DOHH2 (cell line): ENCODE data around the gene PCDH9.

ENCODE experiments used
- EZH2phosphoT487 ChIP-seq: fragments of 200-600 bp; sonication (generic); IDR thresholded peaks from 2 replicates; pipeline ENCODE4 v1.6.1; 2017; ENCODE audit warnings: borderline replicate concordance, mild to moderate bottlenecking, antibody characterized with exemption, low read length, moderate library complexity, mixed read lengths
- TF ChIP-seq, protein P1 (sequence below): fragments of 200-600 bp; sonication (generic); IDR thresholded peaks from one replicate; pipeline ENCODE4 v1.5.1; 2014; ENCODE audit warnings: antibody characterized with exemption, mild to moderate bottlenecking, low read depth, low read length; ENCODE audit not compliant: poor library complexity, severe bottlenecking

DNA sequence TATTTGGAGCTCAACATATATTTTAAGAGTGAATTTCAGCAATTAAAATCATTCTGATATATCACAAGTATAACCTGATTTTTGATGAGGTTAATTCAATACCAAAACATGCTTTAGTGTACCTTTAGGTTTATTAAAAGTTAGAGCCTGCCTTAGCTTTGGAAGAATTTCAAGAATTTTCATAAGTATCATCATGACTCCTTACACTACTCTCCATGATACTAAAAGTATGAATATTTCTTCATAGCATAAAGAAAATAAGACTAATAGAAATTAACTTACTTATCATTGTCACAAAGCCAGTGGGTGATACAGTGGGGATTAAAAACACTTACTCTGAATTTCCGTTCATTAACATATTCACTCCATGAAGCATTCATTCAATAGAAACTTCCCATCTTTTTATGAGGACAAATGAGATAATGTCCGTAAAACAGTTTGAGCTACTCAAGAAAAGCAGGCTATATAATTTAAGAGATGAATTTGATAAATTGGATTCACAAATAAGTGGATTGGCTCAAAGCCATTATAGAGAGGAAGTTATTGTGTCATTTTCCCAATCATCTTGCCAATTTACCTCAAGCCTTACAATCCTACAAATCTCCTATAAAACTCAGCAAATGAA is 214.0 kb downstream of the PCDH9 start:
- TF ChIP-seq, protein P1, sequence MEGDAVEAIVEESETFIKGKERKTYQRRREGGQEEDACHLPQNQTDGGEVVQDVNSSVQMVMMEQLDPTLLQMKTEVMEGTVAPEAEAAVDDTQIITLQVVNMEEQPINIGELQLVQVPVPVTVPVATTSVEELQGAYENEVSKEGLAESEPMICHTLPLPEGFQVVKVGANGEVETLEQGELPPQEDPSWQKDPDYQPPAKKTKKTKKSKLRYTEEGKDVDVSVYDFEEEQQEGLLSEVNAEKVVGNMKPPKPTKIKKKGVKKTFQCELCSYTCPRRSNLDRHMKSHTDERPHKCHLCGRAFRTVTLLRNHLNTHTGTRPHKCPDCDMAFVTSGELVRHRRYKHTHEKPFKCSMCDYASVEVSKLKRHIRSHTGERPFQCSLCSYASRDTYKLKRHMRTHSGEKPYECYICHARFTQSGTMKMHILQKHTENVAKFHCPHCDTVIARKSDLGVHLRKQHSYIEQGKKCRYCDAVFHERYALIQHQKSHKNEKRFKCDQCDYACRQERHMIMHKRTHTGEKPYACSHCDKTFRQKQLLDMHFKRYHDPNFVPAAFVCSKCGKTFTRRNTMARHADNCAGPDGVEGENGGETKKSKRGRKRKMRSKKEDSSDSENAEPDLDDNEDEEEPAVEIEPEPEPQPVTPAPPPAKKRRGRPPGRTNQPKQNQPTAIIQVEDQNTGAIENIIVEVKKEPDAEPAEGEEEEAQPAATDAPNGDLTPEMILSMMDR: no peak
- TF ChIP-seq EZH2phosphoT487: no peak
